HEK293 (cell line): ENCODE data around the gene NELL1.

ENCODE experiments used
- KLF10 ChIP-seq: fragments of 450-650 bp; IDR thresholded peaks from 2 replicates; pipeline ENCODE4 v1.5.1; 2018; ENCODE audit warnings: missing biosample characterization, mild to moderate bottlenecking, missing genetic modification characterization
- TCF7L2 ChIP-seq: IDR thresholded peaks from 2 replicates; pipeline ENCODE4 v1.6.1; 2011; ENCODE audit warnings: low read depth, mild to moderate bottlenecking, inconsistent platforms, low read length, moderate library complexity, borderline replicate concordance
- ZBTB8A ChIP-seq: fragments of 450-650 bp; formaldehyde crosslinking; IDR thresholded peaks from 2 replicates; pipeline ENCODE4 v1.5.1; 2016; ENCODE audit warnings: missing biosample characterization, missing genetic modification characterization
- ZNF175 ChIP-seq: fragments of 450-650 bp; formaldehyde crosslinking; IDR thresholded peaks from 2 replicates; pipeline ENCODE4 v1.5.1; 2016; ENCODE audit warnings: missing biosample characterization, missing genetic modification characterization
- ZNF211 ChIP-seq: fragments of 450-650 bp; formaldehyde crosslinking; IDR thresholded peaks from 2 replicates; pipeline ENCODE4 v1.5.1; 2016; ENCODE audit warnings: low read depth, missing biosample characterization, missing genetic modification characterization
- ZNF214 ChIP-seq: fragments of 450-650 bp; formaldehyde crosslinking; IDR thresholded peaks from 2 replicates; pipeline ENCODE4 v1.5.1; 2017; ENCODE audit warnings: missing biosample characterization, mild to moderate bottlenecking, missing genetic modification characterization, borderline replicate concordance
- ZNF223 ChIP-seq: fragments of 450-650 bp; formaldehyde crosslinking; IDR thresholded peaks from 2 replicates; pipeline ENCODE4 v1.5.1; 2016; ENCODE audit warnings: missing biosample characterization, missing genetic modification characterization
- ZNF274 ChIP-seq, 2 experiments: fragments of 200-500 bp in 1 of 2; fragments of 450-650 bp in 1 of 2; sonication (Bioruptor generic) in 1 of 2; formaldehyde crosslinking in 1 of 2; IDR thresholded peaks; 2 replicates each; pipeline versions ENCODE4 v1.5.1 to v1.6.1; 2014 to 2016; ENCODE audit warnings: borderline replicate concordance in 1 of 2, inconsistent platforms in 1 of 2, low read length in 1 of 2, missing biosample characterization in 1 of 2, missing genetic modification characterization in 1 of 2
- ZNF423 ChIP-seq: fragments of 450-650 bp; formaldehyde crosslinking; IDR thresholded peaks from 2 replicates; pipeline ENCODE4 v1.5.1; 2016; ENCODE audit warnings: missing biosample characterization, missing genetic modification characterization
- ZNF600 ChIP-seq: fragments of 450-650 bp; formaldehyde crosslinking; IDR thresholded peaks from 2 replicates; pipeline ENCODE4 v1.5.1; 2016; ENCODE audit warnings: missing biosample characterization, missing genetic modification characterization
- ZNF791 ChIP-seq: fragments of 450-650 bp; formaldehyde crosslinking; IDR thresholded peaks from 2 replicates; pipeline ENCODE4 v1.5.1; 2016; ENCODE audit warnings: missing biosample characterization, missing genetic modification characterization
- TF ChIP-seq, protein P1 (sequence below): fragments of 450-650 bp; formaldehyde crosslinking; IDR thresholded peaks from 2 replicates; pipeline ENCODE4 v1.5.1; 2016; ENCODE audit warnings: missing biosample characterization, missing genetic modification characterization
- TF ChIP-seq, protein P2 (sequence below): fragments of 450-650 bp; formaldehyde crosslinking; IDR thresholded peaks from 2 replicates; pipeline ENCODE4 v1.5.1; 2017; ENCODE audit warnings: missing biosample characterization, missing genetic modification characterization
- TF ChIP-seq, protein P3 (sequence below): fragments of 450-650 bp; formaldehyde crosslinking; IDR thresholded peaks from 2 replicates; pipeline ENCODE4 v1.5.1; 2016; ENCODE audit warnings: missing biosample characterization, missing genetic modification characterization

DNA sequence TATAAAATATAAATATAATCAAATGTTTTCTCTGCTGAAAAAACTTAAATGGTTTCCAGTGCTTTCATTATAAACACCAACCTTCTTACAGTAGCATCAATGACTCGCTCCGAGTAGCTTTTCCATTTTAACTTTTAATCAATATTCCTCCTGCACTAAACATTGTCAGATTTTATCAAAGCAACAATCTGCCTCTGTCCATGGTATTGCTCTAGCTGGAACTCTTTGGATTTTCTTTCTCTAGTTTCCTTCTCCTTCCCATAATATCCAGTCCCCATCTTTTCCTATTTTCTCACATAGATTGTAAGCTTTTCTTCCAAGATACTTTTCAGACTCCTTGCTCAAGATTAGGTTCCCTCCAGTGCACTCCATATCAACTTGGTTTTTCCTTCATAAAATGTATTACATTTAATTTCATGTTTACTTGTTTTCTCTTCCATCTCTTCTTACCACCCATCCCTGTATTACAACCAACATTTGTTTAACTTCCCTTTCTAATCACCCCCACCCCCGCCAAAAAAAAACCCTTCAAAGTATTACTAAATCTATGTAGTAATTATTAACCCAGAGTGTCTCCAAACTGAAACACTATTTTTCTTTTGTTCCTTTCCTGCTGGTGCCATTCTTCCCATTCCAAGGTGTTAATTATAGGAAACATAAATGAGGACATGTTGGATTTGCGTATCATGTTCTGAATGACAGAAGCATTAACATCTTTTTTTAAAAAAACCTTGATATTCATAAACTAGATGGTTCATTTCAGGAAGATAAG lies 716.5 kb downstream of the NELL1 start:
- TF ChIP-seq ZNF274 (IDR thresholded peaks at IDR 0.05; ENCODE audit: low read length) (no peak), ZNF274 (tag by site-specific recombination; IDR thresholded peaks at IDR 0.05; ENCODE audit: borderline replicate concordance) (no peak), ZNF175 (tag by site-specific recombination) (no peak), ZBTB8A (tag by site-specific recombination) (no peak), ZNF223 (tag by site-specific recombination) (no peak), ZNF214 (no peak), KLF10 (tag by site-specific recombination) (no peak), ZNF211 (tag by site-specific recombination) (no peak), ZNF600 (tag by site-specific recombination) (no peak), ZNF791 (tag by site-specific recombination) (no peak), ZNF423 (no peak), TCF7L2 (no peak)
- TF ChIP-seq, protein P1, sequence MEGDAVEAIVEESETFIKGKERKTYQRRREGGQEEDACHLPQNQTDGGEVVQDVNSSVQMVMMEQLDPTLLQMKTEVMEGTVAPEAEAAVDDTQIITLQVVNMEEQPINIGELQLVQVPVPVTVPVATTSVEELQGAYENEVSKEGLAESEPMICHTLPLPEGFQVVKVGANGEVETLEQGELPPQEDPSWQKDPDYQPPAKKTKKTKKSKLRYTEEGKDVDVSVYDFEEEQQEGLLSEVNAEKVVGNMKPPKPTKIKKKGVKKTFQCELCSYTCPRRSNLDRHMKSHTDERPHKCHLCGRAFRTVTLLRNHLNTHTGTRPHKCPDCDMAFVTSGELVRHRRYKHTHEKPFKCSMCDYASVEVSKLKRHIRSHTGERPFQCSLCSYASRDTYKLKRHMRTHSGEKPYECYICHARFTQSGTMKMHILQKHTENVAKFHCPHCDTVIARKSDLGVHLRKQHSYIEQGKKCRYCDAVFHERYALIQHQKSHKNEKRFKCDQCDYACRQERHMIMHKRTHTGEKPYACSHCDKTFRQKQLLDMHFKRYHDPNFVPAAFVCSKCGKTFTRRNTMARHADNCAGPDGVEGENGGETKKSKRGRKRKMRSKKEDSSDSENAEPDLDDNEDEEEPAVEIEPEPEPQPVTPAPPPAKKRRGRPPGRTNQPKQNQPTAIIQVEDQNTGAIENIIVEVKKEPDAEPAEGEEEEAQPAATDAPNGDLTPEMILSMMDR (tag by site-specific recombination) = no peak
- TF ChIP-seq, protein P2, sequence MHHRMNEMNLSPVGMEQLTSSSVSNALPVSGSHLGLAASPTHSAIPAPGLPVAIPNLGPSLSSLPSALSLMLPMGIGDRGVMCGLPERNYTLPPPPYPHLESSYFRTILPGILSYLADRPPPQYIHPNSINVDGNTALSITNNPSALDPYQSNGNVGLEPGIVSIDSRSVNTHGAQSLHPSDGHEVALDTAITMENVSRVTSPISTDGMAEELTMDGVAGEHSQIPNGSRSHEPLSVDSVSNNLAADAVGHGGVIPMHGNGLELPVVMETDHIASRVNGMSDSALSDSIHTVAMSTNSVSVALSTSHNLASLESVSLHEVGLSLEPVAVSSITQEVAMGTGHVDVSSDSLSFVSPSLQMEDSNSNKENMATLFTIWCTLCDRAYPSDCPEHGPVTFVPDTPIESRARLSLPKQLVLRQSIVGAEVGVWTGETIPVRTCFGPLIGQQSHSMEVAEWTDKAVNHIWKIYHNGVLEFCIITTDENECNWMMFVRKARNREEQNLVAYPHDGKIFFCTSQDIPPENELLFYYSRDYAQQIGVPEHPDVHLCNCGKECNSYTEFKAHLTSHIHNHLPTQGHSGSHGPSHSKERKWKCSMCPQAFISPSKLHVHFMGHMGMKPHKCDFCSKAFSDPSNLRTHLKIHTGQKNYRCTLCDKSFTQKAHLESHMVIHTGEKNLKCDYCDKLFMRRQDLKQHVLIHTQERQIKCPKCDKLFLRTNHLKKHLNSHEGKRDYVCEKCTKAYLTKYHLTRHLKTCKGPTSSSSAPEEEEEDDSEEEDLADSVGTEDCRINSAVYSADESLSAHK (tag by site-specific recombination) = no peak
- TF ChIP-seq, protein P3, sequence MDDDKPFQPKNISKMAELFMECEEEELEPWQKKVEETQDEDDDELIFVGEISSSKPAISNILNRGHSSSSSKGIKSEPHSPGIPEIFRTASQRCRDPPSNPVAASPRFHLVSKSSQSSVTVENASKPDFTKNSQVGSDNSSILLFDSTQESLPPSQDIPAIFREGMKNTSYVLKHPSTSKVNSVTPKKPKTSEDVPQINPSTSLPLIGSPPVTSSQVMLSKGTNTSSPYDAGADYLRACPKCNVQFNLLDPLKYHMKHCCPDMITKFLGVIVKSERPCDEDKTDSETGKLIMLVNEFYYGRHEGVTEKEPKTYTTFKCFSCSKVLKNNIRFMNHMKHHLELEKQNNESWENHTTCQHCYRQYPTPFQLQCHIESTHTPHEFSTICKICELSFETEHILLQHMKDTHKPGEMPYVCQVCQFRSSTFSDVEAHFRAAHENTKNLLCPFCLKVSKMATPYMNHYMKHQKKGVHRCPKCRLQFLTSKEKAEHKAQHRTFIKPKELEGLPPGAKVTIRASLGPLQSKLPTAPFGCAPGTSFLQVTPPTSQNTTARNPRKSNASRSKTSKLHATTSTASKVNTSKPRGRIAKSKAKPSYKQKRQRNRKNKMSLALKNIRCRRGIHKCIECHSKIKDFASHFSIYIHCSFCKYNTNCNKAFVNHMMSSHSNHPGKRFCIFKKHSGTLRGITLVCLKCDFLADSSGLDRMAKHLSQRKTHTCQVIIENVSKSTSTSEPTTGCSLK (tag by site-specific recombination) = no peak
